Fibroblast of lung (primary cell): ENCODE data around the gene LONP1.

Experiments
- CTCF ChIP-seq, 2 donors: IDR thresholded peaks in 1 of 2; conservative IDR thresholded peaks in 1 of 2; 1 replicate in 1 of 2; 2 replicates in 1 of 2; pipeline ENCODE4 v1.5.1; 2011 to 2012; ENCODE audit warnings: low read length in 2 of 2, control low read depth in 1 of 2, inconsistent platforms in 1 of 2, low read depth in 1 of 2, mild to moderate bottlenecking in 1 of 2
- EZH2 ChIP-seq: IDR thresholded peaks from 2 replicates; pipeline ENCODE4 v1.5.1; 2012; ENCODE audit warnings: low read length, control low read depth, mild to moderate bottlenecking; ENCODE audit errors: missing control alignments

- TF ChIP-seq EZH2 (no peak), CTCF (conservative IDR thresholded peaks at IDR 0.05 in 1 of 2, IDR thresholded peaks at IDR 0.05 in 1 of 2; ENCODE audit: low read depth in 1 of 2, low read length in 2 of 2) (no peak)
These were observed 71.5 kb downstream of the LONP1 start for GRCh38 chr19:5648464-5648863.
